Measurements from ENCODE around the gene TBXAS1. TPM values are rescaled to one million over a fixed set of nuclear protein-coding genes. Genes with fewer than 3 reads are reported as not detected.

Gene TBXAS1
- polyA plus RNA-seq, 2 of the 4 experiments (the other 2 are of a cell fraction): 8.8 to 11.6 TPM

DNA sequence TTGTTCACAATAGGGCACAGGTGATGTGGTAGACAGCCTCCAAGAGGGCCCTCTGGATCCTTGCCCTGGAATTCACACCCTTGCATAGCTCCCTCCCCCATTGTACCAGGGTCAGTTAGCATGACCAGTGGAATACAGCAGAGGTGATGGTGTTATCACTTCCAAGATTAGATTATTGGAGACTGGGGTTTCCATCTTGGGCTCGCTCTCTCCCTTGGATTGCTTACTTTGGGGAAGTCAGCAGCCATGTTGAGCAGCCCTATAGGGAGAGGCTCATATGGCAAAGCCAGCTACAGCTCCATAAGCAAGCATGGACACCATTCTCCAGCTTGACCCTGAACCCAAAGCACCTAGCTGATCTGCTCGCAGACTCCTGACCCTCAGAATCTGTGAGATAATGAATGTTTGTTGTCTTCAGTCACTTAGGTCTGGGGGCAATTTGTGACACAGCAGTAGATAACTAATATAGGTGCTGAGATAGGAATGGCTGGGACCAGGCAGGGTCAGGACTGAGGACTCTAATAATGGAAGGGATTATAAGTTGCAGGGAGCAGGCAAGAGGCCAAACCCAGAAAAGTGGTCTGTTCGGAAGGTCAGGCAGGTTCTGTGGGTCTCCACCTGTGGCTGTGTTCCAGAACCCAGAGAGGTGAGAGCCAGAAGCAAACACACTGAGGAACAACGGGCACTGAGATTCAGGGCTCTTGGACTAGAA is 22.9 kb downstream of the TBXAS1 start:
- POLR2A ChIA-PET: no interaction called here
- H3K27ac ChIP-seq: no peak overlapping the region; a peak in 1 of 6 replicates
- WGBS (ENCODE audit: missing lambda C conversion rate): 87% methylated on average over 4 of the region's 4 CpGs
- peaks cover 6% of the 10 kb centered on the region; the same call in 1 of the 3 replicates for H3K9me3 ChIP-seq
- no peak for FAIRE-seq
- ATAC-seq: no peak
- no peak overlapping the region for H3K4me2 ChIP-seq
- TF ChIP-seq ZFP36 (IDR thresholded peaks at IDR 0.05; ENCODE audit: borderline replicate concordance, partially characterized antibody) (no peak), MYC (IDR thresholded peaks at IDR 0.05; ENCODE audit: borderline replicate concordance, low read length) (no peak), JUN (IDR thresholded peaks at IDR 0.05) (no peak), ZC3H11A (IDR thresholded peaks at IDR 0.05) (no peak), NR3C1 (IDR thresholded peaks at IDR 0.05) (no peak), EHF (CRISPR knock-in tag; IDR thresholded peaks at IDR 0.05) (no peak), FOXS1 (CRISPR knock-in tag; IDR thresholded peaks at IDR 0.05) (no peak)
- TF ChIP-seq, protein P1, sequence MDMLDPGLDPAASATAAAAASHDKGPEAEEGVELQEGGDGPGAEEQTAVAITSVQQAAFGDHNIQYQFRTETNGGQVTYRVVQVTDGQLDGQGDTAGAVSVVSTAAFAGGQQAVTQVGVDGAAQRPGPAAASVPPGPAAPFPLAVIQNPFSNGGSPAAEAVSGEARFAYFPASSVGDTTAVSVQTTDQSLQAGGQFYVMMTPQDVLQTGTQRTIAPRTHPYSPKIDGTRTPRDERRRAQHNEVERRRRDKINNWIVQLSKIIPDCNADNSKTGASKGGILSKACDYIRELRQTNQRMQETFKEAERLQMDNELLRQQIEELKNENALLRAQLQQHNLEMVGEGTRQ (IDR thresholded peaks at IDR 0.05): no peak
- CTCF ChIA-PET: interaction anchor here (0.5 to 1.2 kb wide), 3 partner anchors 16 to 96 kb away, joined by 3 read pairs; no protein-coding TSS in a partner anchor
- H3K4me3 ChIP-seq: no peak overlapping the region
- no peak for DNase-seq (ENCODE audit: low read depth in 1 of 2, low spot score in 1 of 2)
- peaks cover 7% of the 10 kb centered on the region; the same call in 2 of the 3 replicates for H3K4me1 ChIP-seq

DNA sequence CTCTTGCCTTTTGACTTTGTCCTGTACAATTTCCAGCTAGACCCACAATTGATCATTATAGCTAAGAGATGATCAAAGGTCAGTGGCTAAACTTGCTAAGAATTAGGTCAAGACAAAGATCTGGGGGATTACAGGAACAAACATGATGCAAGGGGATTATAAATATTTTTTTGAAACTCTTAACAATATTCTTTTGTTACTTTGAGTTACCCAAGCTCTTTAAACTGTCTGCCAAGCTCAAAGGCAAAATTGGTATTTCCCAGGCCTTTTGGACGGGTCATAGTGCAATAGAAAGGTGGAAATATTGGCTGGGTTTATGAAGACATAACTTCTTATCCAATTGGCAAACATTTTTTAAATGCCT is 23.4 kb downstream of the TBXAS1 start:
- FAIRE-seq: no peak
- Histone ChIP-seq H3K27ac (no peak overlapping the region; a peak in 1 of 6 replicates), H3K4me3 (no peak overlapping the region), H3K4me1 (peaks cover 7% of the 10 kb centered on the region; the same call in 2 of the 3 replicates), H3K9me3 (peaks cover 6% of the 10 kb centered on the region; the same call in 1 of the 3 replicates), H3K4me2 (no peak overlapping the region)
- ATAC-seq: no peak
- ChIA-PET POLR2A (no interaction called here), CTCF (interaction anchor here (0.6 kb wide), 1 partner anchor 16 kb away, joined by 3 read pairs; no protein-coding TSS in a partner anchor)
- 90% methylated on average over 1 of the region's 1 CpG for whole genome bisulfite sequencing (ENCODE audit: missing lambda C conversion rate)
- no peak for DNase-seq (ENCODE audit: low read depth in 1 of 2, low spot score in 1 of 2)
- TF ChIP-seq CBX2 (IDR thresholded peaks at IDR 0.05; ENCODE audit: borderline replicate concordance, low read depth) (no peak), JUNB (IDR thresholded peaks at IDR 0.05) (no peak), TFCP2L1 (CRISPR knock-in tag; IDR thresholded peaks at IDR 0.05) (no peak), TP53 (CRISPR knock-in tag; IDR thresholded peaks at IDR 0.05) (no peak), HOXB13 (CRISPR knock-in tag; IDR thresholded peaks at IDR 0.05; ENCODE audit: low read depth) (no peak), ZFP36 (IDR thresholded peaks at IDR 0.05; ENCODE audit: borderline replicate concordance, partially characterized antibody) (no peak), POLR2A (IDR thresholded peaks at IDR 0.05; ENCODE audit: low read length) (no peak), FOSL2 (IDR thresholded peaks at IDR 0.05) (no peak), FOSL2 (CRISPR knock-in tag; IDR thresholded peaks at IDR 0.05) (no peak), KDM5A (IDR thresholded peaks at IDR 0.05) (no peak)
- TF ChIP-seq, protein P2, sequence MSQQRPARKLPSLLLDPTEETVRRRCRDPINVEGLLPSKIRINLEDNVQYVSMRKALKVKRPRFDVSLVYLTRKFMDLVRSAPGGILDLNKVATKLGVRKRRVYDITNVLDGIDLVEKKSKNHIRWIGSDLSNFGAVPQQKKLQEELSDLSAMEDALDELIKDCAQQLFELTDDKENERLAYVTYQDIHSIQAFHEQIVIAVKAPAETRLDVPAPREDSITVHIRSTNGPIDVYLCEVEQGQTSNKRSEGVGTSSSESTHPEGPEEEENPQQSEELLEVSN (IDR thresholded peaks at IDR 0.05; ENCODE audit: borderline replicate concordance, low read depth): no peak

DNA sequence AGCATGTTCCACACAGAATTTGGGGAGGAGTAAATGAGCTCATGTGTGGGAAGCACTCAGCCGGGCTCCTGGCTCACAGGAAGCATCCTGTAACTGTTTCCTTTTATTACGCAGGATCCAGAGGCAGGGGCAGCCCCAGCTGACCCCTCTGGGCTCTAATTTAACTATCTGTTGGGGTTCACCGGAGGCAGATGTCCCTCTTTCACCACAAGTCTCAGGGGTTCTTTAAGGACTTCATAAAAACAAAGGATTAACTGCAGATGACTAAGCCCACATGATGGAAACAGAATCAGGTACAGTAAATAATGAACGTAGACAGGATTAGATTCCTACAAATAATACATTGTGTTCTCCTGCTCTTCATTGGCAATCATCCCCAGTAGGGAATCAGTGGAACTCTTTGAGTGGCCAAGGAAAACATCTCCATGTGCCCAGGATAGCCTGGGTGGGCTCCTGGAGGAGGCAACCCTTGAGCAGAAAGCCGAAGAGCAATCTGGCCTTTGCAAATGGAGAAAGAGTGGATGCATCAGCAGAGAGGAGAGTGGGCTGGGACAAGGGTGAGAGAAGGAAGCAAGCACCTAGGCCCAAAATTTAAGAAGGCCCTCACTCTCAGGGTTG is 24.6 kb downstream of the TBXAS1 start:
- ChIA-PET POLR2A (no interaction called here), CTCF (interaction anchor here (0.6 kb wide), 1 partner anchor 87 kb away, joined by 4 read pairs; no protein-coding TSS in a partner anchor)
- DNase-seq (ENCODE audit: low read depth in 1 of 2, low spot score in 1 of 2) (no peak), FAIRE-seq (no peak), ATAC-seq (no peak)
- no peak for TF ChIP-seq SMC3 (IDR thresholded peaks at IDR 0.05)
- Histone ChIP-seq H3K9me3 (0 out of 3 replicates have a peak, but pooled peaks cover under 1% of the 10 kb centered on the region), H3K27ac (peak overlapping the region in 1 of 2 experiments; percentile 58; a peak in 1 of 6 replicates), H3K4me2 (no peak overlapping the region), H3K4me1 (peaks cover 7% of the 10 kb centered on the region; the same call in 2 of the 3 replicates), H3K4me3 (no peak overlapping the region)
- WGBS (ENCODE audit: missing lambda C conversion rate): 67% methylated on average over 5 of the region's 5 CpGs
